Muscle of back (tissue), 11 donors: ENCODE results near the gene SOX5. TPM values are rescaled to one million over a fixed set of nuclear protein-coding genes. Genes with fewer than 3 reads are reported as not detected.
"Not testable (repeated sequence)": the region's sequence is repeated elsewhere in the genome, so short reads cannot be mapped to it uniquely, and the experiment has no call there.

Source experiments
- DNase-seq, 3 donors: peaks; one replicate each; pipeline versions ENCODE4 v3.0.0 to v3.0.0-alpha.2; 2013
- polyA plus RNA-seq, 10 donors: library from polyadenylated mRNA; unstranded; fragments of 120-200 nt; gene quantifications; one replicate each; pipeline ENCODE4 v1.2.1, GENCODE V29; 2013; ENCODE audit not compliant: insufficient read length in 10 of 10

SOX5 gene
- polyA plus RNA-seq, 10 donors: 1.6 to 3.1 (median 2.6) TPM

DNA sequence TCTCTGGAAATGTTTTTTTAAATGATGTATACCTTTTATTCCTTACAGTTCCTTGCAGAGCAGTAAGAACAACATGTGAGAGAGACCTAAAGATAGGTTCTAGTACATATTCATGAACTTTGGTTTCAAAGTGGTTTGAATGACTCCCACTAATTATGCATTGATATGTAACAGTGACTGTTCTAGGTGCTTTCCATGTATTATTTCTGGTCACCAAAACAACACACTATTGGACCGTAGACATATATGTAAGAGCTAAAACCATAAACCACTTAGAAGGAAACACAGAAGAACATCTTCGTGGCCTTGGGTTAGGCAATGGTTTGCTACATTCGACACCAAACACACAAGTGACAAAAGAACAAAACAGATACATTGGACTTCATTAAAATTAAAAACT is 37.9 kb downstream of the SOX5 start:
- no peak for DNase-seq

DNA sequence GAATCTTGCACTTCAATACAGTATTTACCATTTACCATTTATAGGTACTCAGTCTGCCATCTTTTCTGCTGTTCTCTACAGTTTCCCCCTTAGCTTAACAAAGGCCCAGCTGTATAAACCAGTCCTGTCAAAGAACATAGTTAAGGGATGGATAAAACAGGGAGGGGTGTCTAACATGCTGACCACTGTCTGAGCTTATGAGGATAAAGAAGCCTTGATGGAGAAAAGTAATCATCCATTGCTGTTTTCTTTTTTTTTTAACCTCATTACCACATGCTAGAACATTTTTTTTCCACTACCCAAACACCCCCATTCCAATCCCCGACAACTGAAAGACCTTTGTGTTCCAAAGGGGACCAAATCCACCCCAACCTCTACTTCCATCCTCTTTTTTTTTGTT is 39.9 kb downstream of the SOX5 start:
- no peak for DNase-seq

- peak; percentile 2 to 7 (median 7) for DNase-seq
These were observed 43.1 kb downstream of the SOX5 start for GRCh38 chr12:23906329-23906728.

GRCh38 chr12:23899434-23899833 is 50.0 kb downstream of the SOX5 start:
- no peak for DNase-seq

GRCh38 chr12:23898121-23898520 is 51.3 kb downstream of the SOX5 start:
- DNase-seq: no peak

GRCh38 chr12:23895792-23896218 is 53.7 kb downstream of the SOX5 start:
- peak in 1 of 3 donors; percentile 11 for DNase-seq

DNA sequence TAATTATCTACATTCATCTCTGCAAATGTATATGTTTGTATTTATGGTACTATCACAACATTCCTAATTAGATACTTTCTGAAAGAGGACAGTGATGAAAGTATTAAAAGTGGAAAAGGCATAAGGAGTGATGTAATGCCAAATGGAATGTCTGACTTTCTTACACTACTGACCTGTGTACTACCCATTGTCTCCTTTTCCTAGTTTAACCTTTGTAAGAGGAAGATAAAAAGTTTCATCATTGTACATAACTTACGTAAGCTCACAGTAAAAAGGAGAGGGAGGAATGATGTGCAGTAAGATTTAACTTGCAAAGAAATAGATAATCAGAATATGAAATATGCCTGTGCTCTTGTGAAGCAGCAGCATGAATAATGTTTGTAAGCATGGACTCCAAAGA is 55.9 kb downstream of the SOX5 start:
- DNase-seq: no peak

DNA sequence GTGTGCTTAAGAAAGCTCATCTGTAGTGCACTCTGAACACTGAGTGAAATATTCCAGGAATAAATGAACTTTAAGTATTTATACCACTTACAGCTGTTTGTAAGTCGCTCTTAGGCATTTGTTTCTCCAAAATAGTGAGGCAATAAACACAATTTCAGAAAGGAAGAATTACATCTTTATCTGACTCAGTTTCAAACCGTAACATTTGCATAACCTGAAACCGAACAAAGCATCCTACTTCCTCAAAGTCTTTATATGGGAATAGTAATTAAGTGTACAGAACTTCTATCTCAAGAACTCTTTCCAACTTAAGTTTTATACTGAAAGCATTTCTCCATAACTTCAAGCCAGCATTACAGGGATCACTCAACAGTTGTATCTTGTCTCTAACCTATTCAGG is 58.4 kb downstream of the SOX5 start:
- no peak for DNase-seq

- DNase-seq: no peak
These were observed 60.4 kb downstream of the SOX5 start for GRCh38 chr12:23889069-23889440.

- no peak for DNase-seq
These were observed 60.9 kb downstream of the SOX5 start for GRCh38 chr12:23888396-23889068.

DNA sequence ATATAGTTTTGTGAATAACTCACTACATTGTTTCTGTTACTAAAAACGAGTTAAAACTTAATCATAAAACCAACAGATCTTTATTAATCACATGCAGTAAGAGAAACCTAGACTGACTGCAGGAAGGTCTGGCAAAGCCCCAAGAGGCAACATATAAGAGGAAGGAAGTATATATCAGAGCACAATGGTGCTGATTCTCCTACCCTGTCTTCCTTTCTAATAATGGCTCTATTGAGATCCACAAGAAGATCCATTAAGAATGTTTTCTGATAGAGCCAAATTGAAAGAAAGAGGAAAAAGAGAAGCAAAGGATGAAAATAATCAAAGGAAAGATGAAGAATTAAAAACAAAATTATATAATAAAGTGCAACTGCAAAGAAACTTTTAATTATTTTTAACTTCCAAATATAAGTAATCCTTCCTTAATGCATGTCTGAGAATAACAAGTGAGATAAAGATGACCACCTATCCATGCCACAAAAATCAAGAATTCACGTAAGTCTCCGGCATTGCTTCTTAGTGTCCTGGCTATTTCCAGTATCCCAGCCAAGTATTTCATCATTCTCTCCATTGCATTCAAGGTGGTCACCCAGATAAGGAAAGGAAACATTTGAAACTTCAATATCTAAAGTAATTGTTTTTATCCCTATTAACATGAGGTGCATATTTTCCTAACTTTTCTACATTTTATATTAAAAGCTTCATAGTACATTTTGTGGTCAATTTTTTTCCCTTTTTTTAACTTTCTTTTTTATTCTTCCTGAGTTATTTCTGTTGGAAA is 62.2 kb downstream of the SOX5 start:
- peak in 2 of 3 donors; percentile 3 to 5 for DNase-seq

- DNase-seq: no peak
These were observed 64.1 kb downstream of the SOX5 start for GRCh38 chr12:23885394-23885793.

- DNase-seq: no peak
These were observed 64.6 kb downstream of the SOX5 start for GRCh38 chr12:23884909-23885308.

DNA sequence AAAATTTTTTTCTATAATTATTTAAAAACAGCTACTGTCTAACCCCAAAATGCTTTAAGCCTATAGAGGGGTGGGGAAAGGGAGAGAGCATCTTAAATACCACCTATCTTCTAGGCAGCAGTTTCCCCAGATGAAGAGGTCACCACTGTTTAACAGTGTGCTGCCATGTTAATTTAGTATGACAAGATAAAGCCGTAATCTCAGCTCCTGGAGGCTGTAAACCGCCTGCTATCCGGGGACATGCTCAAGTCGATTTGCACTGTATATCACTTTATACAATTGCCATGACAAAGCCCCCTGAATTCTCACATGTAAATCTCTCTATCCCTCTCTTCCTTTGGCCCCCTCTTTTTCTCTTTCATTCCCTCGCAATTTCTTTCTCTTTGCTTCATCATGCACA is 68.5 kb downstream of the SOX5 start:
- no peak for DNase-seq

GRCh38 chr12:23876618-23877017 is 72.9 kb downstream of the SOX5 start:
- not testable (repeated sequence) for DNase-seq

- no peak for DNase-seq
These were observed 81.7 kb downstream of the SOX5 start for GRCh38 chr12:23867794-23868193.

- no peak for DNase-seq
These were observed 86.8 kb downstream of the SOX5 start for GRCh38 chr12:23862701-23863100.

DNA sequence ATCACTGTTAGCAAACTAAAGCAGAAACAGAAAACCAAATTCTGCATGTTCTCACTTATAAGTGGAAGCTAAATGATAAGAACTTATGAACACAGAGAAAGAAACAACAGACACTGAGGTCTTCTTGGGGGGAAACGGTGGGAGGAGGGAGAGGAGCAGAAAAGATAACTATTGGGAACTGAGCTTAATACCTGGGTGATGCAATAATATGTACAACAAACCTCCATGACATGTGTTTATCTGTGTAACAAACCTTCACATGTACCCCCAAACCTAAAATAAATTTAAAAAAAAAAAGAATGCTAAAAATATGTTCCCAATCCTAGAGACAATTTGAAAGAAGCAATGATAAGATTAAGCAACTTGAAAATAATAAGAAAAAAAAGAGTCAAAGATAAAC is 89.5 kb downstream of the SOX5 start:
- no peak for DNase-seq

DNA sequence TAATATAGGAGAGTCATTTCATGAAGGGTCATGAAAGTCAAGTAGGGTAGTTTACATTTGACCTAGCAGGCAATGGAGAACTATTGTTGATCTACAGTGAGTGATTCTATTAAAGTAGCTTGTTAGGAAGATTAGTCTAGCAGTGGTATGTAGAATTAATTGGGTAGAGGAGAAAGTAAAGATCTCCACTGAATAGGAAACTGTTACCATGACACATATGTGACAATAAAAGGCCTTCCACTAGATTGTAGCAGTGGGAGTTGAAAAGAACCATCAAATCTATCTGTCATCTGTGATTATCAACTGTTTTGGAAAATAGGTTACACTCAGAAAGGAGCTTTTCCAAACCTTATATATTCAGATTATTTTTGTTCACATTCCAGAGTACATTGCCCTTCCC is 92.3 kb downstream of the SOX5 start:
- no peak for DNase-seq

- no peak for DNase-seq
These were observed 93.7 kb downstream of the SOX5 start for GRCh38 chr12:23855813-23856212.

DNA sequence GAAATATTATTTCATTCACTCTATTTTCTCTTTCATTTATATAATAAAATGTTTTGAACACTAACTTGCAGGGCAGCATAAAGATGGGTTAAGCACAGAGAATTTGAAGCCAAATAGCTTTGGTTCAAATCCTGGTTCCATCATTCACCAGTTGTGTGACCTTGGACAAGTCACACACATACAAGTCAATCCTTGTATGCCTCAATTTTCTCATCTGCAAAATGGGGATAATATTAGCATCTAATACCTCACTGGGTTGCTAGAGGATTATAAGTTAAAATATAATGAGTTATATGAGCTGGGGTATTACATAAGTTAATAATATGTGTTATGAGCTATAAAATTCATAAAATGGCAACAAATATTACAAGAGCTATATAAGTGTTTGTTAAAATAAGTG is 94.9 kb downstream of the SOX5 start:
- DNase-seq: no peak

DNA sequence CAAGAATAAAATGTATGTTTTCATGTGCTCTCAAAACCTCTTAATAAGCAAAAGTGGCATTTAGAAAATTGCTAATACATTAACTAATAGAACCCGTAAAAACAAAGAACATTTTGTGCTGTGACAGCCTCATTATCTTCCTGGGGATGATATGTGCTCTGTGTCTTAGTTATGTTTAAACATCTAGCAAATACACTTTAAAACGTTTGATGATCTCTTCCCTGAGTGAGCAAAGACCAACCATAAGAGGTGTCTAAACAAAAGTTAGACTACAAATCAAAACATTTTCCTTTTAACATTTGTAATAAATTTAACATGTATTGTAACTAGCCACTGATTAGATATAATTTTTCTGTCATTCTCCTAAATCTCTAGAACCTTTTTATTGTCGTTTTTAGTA is 95.8 kb downstream of the SOX5 start:
- DNase-seq: no peak

- DNase-seq: no peak
These were observed 97.9 kb downstream of the SOX5 start for GRCh38 chr12:23851602-23852001.

DNA sequence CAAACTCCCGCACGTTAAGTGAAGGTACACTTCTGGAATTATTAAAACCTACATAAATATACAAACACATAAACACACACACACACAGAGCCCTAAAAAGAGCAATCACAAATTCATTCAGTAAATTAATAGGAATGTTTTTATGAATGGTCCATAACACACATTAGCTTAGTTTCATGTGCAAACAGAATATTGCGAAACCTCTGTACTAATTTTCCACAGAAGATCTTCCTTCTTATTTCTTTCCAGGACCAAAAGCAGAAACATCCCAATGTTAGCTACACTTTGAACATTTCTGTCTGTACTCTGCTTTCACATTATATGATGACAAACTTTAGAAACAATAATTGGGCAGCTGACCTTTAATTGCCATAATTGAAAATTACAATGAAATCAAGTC is 101.6 kb downstream of the SOX5 start:
- DNase-seq: no peak
